Body of pancreas (tissue), 4 donors: Measurements from ENCODE around the gene SGK1. TPM values are rescaled to one million over a fixed set of nuclear protein-coding genes. Genes with fewer than 3 reads are reported as not detected.

ENCODE experiments used
- ATAC-seq: fragments of 150-250 bp; one replicate; pipeline ENCODE4 v1.9.1; 2016
- DNase-seq, 4 donors: peaks; one replicate each; pipeline ENCODE4 v3.0.0-alpha.2; 2019
- H3K27ac ChIP-seq, 4 donors: fragments of 200-600 bp; sonication (generic); 1 replicate in 3 of 4; 2 replicates in 1 of 4; pipeline versions ENCODE4 v1.5.1 to v1.6.1; 2016 to 2019; ENCODE audit warnings: mild to moderate bottlenecking in 1 of 4, mixed read lengths in 1 of 4, moderate library complexity in 1 of 4
- H3K27me3 ChIP-seq, 2 donors: fragments of 200-600 bp; sonication (generic); one replicate each; pipeline ENCODE4 v1.6.0; 2016; ENCODE audit warnings: mild to moderate bottlenecking in 1 of 2
- H3K36me3 ChIP-seq, 2 donors: fragments of 200-600 bp; sonication (generic); replicated peaks in 1 of 2; 2 replicates each; pipeline ENCODE4 v1.5.1; 2016; ENCODE audit warnings: low read depth in 2 of 2; ENCODE audit not compliant: insufficient read depth in 1 of 2
- H3K4me1 ChIP-seq: fragments of 200-600 bp; sonication (generic); one replicate; pipeline ENCODE4 v1.6.0; 2016
- H3K4me3 ChIP-seq, 2 donors: fragments of 200-600 bp; sonication (generic); 1 replicate in 1 of 2; 2 replicates in 1 of 2; pipeline ENCODE4 v1.5.1; 2016 to 2019
- H3K9me3 ChIP-seq, 3 donors: fragments of 200-600 bp; sonication (generic); 1 replicate in 2 of 3; 2 replicates in 1 of 3; pipeline ENCODE4 v1.5.1; 2016
- POLR2A ChIP-seq, 3 donors: fragments of 450-650 bp; IDR thresholded peaks; one replicate each; pipeline ENCODE4 v1.6.1; 2016; ENCODE audit warnings: antibody characterized with exemption in 3 of 3, mild to moderate bottlenecking in 2 of 3
- whole genome bisulfite sequencing, 2 donors: methylation state at CpG; one replicate each; pipeline ENCODE4 v1.1.5; 2017; 5-methylcytosine and 5-hydroxymethylcytosine counted together
- intact Hi-C: fragments of 100-400 bp; cut with DNase I; formaldehyde crosslinking; loops from one replicate; pipeline ENCODE4 v1.15.1; 2023
- total RNA-seq, 2 donors: library from RNA; depleted of rRNA; stranded (reverse); fragments of >200 nt; gene quantifications; one replicate each; pipeline ENCODE4 v1.1.0, GENCODE V29; 2016
- TF ChIP-seq, protein P1 (sequence below), 7 experiments: fragments of 450-650 bp in 4 of 7; fragments of 200-600 bp in 3 of 7; sonication (generic) in 3 of 7; IDR thresholded peaks; one replicate each; pipeline ENCODE4 v1.5.1; 2016 to 2019; ENCODE audit warnings: antibody characterized with exemption in 7 of 7

SGK1 gene
- total RNA-seq = 100 to 1,000 TPM in 1 of 2 donors, 10 to 100 TPM in 1; 51.1 to 238 TPM

- peak within 1 kb of the TSS in 2 of 4 donors; percentile 22 to 62 for H3K27ac ChIP-seq
These were observed at the start of gene SGK1 for GRCh38 chr6:134317471-134318131. Gene SGK1, minus strand, starts transcription at chr6:134318112. Its CDS starts 652 bp downstream, at chr6:134317460.

GRCh38 chr6:134363323-134364039 lies 45.6 kb upstream of the SGK1 start:
- Histone ChIP-seq H3K27me3 (no peaks in the 10 kb centered on the region), H3K36me3 (no peaks in the 10 kb centered on the region), H3K4me1 (no peaks in the 10 kb centered on the region), H3K27ac (no peak overlapping the region), H3K9me3 (no peaks in the 10 kb centered on the region), H3K4me3 (no peak overlapping the region)
- 57 to 80% methylated on average over 2 of the region's 2 CpGs for WGBS, 2 donors
- intact Hi-C loops = no loop called here
- ATAC-seq (no peak), DNase-seq (no peak)
- TF ChIP-seq, protein P1, sequence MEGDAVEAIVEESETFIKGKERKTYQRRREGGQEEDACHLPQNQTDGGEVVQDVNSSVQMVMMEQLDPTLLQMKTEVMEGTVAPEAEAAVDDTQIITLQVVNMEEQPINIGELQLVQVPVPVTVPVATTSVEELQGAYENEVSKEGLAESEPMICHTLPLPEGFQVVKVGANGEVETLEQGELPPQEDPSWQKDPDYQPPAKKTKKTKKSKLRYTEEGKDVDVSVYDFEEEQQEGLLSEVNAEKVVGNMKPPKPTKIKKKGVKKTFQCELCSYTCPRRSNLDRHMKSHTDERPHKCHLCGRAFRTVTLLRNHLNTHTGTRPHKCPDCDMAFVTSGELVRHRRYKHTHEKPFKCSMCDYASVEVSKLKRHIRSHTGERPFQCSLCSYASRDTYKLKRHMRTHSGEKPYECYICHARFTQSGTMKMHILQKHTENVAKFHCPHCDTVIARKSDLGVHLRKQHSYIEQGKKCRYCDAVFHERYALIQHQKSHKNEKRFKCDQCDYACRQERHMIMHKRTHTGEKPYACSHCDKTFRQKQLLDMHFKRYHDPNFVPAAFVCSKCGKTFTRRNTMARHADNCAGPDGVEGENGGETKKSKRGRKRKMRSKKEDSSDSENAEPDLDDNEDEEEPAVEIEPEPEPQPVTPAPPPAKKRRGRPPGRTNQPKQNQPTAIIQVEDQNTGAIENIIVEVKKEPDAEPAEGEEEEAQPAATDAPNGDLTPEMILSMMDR (IDR thresholded peaks at IDR 0.05) = no peak
- TF ChIP-seq POLR2A (IDR thresholded peaks at IDR 0.05) = no peak

More at GRCh38 chr6:134317471-134318131, at the start of gene SGK1:
- H3K4me3 ChIP-seq = peak within 1 kb of the TSS in 1 of 2 donors; percentile 59
- TF ChIP-seq, protein P1 (IDR thresholded peaks at IDR 0.05) = peak in 3 of 7 experiments; percentile 7 to 26 (median 18)
- no peak for TF ChIP-seq POLR2A (IDR thresholded peaks at IDR 0.05)
- ATAC-seq (peak; percentile 54), DNase-seq (peak in 3 of 4 donors; percentile 18 to 29 (median 26))
- intact Hi-C loops = no loop called here
- H3K4me1 ChIP-seq = peaks cover 5% of the 10 kb centered on the region
- no peaks in the 10 kb centered on the region for H3K27me3 ChIP-seq
- no peaks in the 10 kb centered on the region for H3K9me3 ChIP-seq
- no peaks in the 10 kb centered on the region for H3K36me3 ChIP-seq
- 4 to 5% methylated on average over 23 to 33 of the region's 33 CpGs for WGBS, 2 donors

DNA sequence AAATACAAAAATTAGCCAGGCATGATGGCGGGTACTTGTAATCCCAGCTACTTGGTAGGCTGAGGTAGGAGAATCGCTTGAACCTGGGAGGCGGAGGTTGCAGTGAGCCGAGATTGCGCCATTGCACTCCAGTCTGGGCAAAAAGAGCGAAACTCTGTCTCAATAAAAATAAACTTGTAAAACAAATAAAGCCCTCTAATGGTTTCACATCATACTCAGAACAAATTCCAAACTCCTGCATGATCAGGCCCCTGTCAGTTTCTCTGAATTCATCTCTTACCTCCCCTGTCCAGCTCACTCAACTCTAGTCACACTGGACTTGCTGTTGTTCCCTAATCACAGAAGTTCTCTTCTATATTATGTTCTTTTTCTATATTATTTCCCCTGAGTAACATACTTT lies 43.1 kb upstream of the SGK1 start:
- no peaks in the 10 kb centered on the region for H3K27me3 ChIP-seq
- no peak overlapping the region for H3K4me3 ChIP-seq
- WGBS, 2 donors = 89 to 93% methylated on average over 6 of the region's 6 CpGs
- intact Hi-C loops = no loop called here
- TF ChIP-seq POLR2A (IDR thresholded peaks at IDR 0.05) = no peak
- TF ChIP-seq, protein P1 (IDR thresholded peaks at IDR 0.05) = no peak
- H3K27ac ChIP-seq = no peak overlapping the region
- H3K9me3 ChIP-seq = no peaks in the 10 kb centered on the region
- ATAC-seq (no peak), DNase-seq (no peak)
- no peaks in the 10 kb centered on the region for H3K36me3 ChIP-seq
- no peaks in the 10 kb centered on the region for H3K4me1 ChIP-seq

GRCh38 chr6:134359302-134359701 lies 41.4 kb upstream of the SGK1 start:
- ATAC-seq = no peak
- 90 to 100% methylated on average over 2 of the region's 2 CpGs for WGBS, 2 donors
- Histone ChIP-seq H3K4me1 (no peaks in the 10 kb centered on the region), H3K9me3 (no peaks in the 10 kb centered on the region), H3K27ac (no peak overlapping the region), H3K4me3 (no peak overlapping the region), H3K36me3 (no peaks in the 10 kb centered on the region), H3K27me3 (no peaks in the 10 kb centered on the region)
- TF ChIP-seq POLR2A (IDR thresholded peaks at IDR 0.05) = no peak
- TF ChIP-seq, protein P1 (IDR thresholded peaks at IDR 0.05) = no peak
- intact Hi-C loops = no loop called here
- no peak for DNase-seq
